GM18508 (cell line): Measurements from ENCODE around the gene BSG.

Experiments
- ATAC-seq: cut with Tn5 transposase; IDR thresholded peaks from one replicate; pipeline ENCODE4 v1.9.1; 2021; ENCODE audit warnings: moderate number of reproducible peaks; ENCODE audit not compliant: insufficient read depth, unreplicated experiment

Gene BSG

DNA sequence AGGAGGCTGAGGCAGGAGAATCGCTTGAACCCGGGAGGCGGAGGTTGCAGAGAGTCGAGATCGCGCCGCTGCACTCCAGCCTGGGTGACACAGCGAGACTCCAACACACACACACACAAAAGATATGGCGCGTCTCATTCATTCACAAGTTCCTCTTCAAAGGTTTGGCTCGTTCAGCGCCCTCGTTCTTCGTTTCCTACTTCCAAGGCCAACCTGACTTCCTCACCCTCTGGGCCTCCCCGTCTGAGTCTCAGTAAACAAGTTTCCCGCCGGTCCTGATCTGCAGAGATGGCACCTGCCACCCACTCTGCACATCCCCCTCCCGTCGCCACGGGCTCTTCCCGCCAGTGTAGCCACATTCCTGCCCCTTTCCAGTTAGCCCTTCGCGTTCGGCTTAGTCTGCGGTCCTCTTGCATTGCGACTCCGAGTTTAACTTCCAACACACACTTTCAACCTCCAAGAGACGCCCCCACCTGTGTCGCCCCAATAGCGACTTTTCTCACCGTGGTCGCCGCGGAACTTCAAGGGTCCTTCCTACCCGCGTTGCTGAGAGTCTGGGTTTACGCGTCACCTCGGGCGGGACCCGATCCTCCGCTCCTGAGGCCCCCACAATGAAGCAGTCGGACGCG, 1.3 kb upstream of the BSG start:
- no peak for ATAC-seq

DNA sequence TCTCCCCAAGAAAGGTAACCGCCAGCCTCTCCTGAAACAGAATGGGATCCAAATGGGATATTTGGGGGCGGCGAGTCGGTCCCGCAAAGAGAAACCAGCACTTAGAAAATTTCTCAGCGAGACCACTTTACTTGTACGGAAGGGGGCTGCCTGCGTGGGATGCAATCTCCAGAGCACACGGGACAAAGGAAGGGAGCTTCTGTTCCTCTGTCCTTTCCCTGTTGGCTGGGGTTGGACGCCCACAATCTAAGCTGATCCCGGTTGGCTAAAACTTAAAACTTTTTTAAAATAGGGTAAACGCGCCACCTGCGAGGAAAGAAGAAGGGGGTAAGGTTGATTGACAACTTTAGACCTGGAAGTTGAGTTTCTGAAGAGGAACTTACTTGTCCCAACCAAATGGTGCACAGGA, 826 bp upstream of the BSG start:
- no peak for ATAC-seq

DNA sequence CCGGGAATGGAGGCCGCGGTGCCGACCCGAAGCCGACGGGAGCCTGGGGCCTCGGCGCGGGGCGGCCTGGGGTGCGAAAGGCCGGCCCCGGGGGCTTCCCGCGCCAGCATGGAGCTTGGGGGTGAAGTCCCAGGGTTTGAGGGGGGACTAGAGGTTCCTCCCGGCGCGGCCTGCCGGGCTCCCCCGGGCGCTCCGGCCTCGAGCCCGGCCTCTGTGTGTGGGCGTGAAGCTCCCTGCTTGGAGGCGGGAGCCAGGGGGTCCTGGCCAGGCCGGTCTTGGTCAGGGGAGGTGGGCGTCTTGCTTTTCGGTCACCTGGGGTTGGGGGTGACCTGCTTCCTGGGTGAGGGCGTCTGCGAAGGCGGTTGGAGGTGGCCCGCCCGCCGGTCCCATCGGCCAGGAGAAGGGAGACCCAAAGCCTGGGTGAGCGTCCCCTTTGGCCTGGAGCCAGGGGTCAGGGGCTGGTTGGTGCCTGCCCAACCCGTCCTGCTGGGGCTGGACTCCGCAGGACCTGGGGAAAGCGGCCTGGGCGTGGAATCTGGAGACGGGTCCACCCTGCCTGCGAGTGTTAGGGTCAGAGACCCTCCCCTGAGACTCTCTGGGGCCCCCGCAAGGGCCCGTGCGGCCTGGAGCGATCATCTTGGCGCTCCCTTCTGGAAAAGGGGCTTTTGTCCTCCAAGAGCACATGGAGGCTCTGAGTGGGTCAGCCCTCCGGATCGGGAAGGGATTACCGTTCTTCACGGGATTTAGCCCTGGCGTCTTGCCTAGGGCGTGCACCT, 535 bp downstream of the BSG start:
- ATAC-seq, result peak; percentile 12

DNA sequence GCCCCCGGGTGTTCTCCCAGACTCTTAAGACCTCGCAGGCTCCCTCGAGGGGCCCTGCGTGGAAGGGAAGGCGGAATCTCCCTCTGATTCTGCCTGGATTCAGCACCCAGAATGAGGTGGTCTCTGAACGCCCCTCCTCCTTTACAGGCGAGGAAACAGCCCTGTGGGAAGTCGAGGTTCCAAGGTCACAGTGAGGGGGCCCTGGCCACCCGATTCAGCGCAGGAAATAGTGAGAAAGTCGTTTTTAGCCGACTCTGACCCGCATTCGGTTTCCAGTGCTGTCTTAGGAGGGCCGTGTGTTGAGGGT, 1.1 kb downstream of the BSG start:
- no peak for ATAC-seq

DNA sequence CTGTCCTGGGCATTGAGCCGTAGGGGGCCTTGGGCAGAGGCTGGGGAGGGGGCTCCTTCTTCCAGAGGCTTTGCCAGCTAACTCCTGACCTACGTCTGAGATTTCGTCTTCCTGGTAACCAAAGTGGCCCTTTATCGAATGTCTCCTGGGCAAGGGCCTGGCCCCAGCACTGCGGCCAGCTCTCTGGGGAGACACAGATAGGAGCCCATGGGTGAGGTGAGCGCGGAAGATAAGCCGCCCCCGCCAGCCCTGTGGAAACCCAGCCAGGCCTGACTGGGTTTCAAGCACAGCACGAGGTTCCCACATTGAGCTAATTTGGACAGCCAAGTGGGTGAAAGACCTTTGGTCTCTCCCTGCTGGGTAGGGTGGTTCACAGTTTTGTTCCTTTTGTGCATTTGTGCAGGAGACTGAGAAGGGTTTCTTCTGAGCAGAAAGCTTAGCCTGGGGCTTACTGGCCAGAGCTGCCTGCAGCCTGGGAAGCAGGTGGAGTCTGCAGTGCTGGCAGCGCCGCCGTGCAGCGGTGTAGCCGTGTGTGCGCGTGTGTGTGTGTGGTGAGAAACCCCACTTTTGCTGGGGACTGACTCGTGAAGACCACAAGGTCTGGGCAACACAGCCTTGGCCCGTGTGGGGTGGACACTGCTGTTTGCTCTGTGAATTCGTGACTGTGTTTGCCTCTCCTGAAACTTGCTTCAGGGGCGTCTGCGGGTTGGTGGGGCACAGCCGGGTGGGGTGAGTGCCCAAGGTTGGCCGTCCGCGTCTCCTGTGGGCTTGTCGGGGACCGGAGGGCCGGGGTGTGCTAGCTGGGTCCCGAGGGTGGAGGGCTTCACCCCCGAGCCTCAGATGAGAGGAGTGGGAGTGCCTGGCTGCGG, 2.5 kb downstream of the BSG start:
- no peak for ATAC-seq

DNA sequence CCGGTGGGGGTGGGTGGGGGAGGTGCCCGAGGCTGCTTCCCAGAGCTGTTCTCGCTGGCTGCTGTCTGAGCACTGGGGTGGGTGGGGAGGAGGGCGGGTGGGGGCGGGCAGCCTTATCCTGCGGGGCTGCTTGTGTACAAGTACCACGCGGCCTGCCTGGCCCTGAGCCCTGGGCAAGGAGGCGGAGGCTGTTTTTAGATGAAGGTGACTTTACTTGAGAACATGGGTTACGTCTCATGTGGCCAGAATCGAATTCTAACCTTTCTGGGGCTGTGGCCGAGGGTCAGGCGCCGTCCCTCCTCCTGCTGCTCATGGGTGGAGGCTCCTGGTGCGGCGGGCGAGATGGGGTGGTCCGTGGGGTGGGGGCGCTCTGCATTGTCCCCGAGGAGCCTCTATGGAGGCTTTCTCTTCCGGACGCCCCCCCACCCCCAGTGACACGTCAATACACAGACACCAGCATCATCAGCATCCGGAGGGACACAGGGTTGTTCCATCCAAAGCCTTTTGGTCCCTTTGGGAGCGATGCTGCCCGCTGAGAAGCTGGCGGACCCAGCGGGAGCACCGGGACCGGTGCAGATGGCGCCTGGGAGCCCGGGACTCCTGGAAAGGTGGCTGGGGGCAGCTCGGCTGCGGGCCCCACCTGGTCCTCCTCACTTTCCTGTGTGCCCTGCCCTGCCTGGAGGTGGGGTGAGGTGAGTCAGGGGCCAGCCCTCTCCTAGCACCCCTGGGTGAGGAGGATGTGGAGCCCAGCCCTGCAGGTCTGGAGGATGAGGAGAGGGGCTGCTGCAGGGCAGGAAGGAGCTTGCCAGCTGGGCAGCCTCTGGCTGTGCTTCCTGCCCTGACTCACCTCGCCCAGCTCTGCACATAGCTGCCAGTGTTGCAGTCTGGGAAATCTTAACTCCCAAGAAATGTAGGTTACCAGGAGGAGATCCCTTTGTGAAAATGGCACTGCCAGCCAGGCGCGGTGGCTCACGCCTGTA, 3.4 kb downstream of the BSG start:
- ATAC-seq, result no peak

DNA sequence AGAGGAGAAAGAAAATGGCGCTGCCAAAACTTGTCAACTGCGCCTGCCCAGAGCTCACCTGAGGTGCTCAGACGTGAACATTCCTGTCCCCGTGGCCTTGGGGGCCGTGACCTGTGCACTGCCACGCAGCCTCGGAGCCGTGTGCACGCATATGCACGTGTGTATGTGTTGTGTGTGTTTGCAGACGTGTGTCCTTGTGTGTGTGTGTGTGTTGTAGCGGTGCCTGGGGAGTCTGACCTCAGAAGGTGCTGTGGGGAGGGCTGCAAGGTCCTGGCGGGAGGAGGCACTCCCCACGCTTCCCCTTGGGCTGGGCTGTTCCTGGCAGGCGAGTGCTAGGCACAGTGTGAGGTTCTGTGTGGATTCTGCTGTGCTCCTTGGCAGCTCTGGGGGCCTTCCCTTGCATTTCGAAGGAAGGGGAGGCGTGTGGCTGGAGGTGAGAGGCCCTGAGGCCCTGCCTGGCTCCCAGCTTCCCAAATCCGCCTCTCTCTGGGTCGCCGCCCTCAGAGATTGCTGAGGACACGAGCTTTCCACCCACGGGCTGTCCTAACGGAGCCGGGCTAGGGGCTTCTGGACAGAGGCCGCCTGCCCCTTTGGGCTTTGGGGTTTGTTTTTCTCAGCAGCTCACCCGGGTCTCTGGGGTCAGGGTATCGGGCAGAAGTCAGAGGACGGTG, 4.5 kb downstream of the BSG start:
- no peak for ATAC-seq

DNA sequence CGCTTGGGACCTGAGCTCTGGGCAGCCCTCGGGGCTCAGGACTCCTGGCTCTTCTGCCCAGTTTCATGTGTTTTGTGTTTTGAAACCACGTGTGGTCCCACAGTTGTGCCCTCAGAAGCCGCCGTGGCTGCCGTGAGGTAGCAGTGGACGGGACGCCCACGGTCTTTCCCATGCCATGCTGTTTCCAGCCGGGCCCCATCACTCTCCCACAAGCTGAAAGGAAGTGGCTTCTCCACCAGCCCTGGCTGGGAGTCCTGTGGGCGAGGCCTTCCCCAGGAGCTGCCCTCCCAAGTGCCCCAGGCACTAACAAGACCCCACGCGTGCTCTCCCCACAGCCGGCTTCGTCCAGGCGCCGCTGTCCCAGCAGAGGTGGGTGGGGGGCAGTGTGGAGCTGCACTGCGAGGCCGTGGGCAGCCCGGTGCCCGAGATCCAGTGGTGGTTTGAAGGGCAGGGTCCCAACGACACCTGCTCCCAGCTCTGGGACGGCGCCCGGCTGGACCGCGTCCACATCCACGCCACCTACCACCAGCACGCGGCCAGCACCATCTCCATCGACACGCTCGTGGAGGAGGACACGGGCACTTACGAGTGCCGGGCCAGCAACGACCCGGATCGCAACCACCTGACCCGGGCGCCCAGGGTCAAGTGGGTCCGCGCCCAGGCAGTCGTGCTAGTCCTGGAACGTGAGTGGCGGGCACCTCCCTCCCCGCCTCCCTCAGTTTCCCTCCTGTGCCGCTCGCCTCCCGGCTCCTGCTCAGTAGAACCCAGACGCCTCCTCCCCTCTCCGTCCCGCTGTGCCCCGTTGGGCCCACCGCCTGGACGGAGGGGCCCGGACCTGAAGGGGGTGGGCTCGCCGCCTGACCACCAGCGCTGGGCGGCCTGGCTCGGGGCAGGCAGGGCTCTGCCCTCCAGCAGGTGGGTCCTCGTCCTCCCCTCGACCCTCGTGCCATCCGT, 5.3 kb downstream of the BSG start:
- ATAC-seq, result no peak

DNA sequence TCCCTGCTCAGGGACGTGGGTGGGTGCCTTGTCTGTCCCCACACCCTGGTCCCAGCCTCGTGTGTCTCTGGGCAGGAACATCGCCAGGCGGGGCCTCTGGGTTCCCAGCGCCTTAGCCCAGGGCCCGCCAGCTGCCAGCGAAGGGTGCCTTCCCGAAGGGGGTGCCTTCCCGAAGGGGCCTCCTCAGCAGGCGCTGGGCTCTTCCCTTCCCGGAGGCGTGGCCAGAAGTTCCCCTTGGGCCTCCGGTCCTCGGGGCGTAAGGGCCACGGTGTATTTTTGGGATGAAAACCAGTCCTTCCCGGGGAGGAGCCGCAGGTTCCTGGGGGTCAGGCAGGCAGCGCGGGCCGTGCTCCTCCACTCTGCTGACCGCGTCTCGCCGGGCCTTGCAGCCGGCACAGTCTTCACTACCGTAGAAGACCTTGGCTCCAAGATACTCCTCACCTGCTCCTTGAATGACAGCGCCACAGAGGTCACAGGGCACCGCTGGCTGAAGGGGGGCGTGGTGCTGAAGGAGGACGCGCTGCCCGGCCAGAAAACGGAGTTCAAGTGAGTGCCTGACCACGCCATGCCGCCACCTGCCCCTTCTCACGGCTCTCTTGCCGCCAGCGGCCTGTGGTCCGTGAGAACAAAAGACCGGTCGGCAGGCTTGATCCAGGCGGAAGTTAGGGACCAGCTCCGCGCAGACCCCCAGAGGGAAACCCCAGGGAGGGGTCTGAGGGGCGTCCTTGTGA, 6.9 kb downstream of the BSG start:
- no peak for ATAC-seq

DNA sequence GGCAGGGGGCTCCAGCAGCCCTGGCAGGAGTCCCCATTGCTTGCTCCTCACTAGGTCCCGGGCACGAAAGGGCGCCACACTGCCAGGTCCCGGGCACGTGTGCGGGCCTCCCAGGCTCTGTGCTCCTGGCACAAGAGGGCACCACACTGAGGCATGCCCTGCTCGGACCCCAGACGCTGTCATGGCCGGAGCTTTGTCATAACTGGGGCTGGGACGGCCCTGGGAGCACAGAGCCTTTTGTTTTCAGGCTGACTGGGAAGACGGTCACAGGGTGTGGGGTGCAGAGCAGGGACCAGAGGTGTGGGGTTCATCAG, 7.4 kb downstream of the BSG start:
- ATAC-seq, result no peak

DNA sequence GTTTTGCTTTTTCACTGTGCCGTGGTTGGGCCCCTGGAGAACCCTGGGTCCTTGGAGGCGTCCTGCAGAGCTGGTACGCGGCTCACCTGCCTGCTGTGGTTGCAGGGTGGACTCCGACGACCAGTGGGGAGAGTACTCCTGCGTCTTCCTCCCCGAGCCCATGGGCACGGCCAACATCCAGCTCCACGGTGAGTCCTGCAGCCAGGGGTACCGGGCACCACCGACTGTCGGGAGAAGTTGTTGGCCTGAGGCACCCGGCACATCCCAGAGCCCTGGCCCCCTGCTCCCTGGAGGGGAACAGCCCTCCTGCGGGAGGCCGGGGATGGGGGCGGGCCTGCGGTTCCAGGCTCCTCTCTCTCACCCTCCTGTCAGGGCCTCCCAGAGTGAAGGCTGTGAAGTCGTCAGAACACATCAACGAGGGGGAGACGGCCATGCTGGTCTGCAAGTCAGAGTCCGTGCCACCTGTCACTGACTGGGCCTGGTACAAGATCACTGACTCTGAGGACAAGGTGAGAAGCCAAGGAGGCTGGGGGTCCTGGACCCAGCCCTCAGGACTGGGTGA, 8.0 kb downstream of the BSG start:
- ATAC-seq, result no peak

DNA sequence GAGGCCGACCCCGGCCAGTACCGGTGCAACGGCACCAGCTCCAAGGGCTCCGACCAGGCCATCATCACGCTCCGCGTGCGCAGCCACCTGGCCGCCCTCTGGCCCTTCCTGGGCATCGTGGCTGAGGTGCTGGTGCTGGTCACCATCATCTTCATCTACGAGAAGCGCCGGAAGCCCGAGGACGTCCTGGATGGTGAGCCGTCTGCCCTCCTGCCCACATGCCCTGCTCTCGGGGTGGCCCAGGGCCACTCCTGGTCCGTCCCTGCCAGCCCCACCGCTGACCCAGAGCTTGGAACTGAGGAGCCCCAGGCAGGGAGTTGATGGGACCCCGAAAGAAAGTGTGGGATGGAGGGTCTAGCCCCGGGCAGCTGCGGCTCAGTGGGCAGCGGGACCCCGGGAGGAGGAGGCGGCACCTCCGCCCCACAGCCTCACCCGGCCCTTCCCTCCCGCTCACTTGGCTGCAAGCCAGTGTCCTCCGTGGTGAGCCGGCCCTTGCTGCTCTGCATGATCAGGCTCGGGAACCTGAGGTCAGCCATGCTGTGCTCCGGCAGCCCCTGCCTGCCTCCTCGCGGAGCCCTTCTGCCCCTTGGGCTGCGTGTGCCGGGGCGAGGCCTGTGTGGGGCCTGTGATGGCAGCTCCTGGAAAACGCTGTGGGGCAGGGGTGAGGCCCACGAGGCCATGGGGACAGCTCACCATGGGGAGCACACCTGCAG, 9.2 kb downstream of the BSG start:
- no peak for ATAC-seq

DNA sequence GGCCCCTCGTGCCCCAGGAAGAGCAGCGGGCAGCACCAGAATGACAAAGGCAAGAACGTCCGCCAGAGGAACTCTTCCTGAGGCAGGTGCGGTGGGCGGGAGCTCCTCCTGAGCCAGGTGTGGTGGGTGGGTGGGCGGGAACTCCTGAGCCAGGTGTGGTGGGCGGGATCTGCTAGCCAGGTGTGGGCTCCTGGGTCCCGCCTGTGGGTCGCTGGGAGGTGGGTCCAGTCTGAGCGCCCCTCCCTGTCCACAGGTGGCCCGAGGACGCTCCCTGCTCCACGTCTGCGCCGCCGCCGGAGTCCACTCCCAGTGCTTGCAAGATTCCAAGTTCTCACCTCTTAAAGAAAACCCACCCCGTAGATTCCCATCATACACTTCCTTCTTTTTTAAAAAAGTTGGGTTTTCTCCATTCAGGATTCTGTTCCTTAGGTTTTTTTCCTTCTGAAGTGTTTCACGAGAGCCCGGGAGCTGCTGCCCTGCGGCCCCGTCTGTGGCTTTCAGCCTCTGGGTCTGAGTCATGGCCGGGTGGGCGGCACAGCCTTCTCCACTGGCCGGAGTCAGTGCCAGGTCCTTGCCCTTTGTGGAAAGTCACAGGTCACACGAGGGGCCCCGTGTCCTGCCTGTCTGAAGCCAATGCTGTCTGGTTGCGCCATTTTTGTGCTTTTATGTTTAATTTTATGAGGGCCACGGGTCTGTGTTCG, 10.3 kb downstream of the BSG start:
- no peak for ATAC-seq

DNA sequence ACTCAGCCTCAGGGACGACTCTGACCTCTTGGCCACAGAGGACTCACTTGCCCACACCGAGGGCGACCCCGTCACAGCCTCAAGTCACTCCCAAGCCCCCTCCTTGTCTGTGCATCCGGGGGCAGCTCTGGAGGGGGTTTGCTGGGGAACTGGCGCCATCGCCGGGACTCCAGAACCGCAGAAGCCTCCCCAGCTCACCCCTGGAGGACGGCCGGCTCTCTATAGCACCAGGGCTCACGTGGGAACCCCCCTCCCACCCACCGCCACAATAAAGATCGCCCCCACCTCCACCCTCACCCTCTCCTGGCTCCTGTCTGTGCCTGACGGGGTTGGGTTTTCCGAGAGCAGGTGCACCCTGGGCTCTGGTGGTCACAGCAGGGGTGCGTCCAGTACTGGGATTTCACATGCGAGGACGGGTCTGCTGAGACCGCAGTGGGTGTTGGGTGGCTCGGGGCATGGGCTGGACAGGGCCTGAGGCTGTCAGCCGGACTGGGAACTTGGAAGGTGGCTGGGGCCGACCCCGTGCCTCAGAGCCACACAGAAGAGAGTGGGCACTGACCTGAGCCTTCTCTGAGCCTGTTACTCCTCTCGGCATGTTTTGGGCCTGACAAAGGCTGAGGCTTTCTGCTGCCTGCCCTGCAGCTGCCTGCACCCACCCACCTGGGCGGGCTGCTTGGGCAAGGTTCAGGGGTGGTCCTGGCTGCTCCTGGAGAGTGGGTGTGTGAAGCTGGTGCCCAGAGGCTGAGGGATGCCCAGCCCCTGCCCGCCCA, 11.0 kb downstream of the BSG start:
- ATAC-seq, result no peak

DNA sequence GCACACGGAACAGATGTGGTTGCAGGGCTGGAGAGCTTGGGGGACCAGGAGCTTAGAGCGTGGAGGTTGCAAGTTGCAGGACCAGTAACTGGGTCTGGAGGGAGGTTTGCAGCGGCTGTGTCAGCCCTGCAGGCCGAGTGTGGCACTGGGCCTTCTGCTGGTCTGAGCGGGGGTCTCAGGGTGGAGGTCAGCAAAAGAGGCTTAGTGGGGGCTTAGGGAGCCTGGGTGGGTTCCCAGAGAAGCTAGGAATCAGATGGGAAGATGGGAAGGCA, 11.5 kb downstream of the BSG start:
- ATAC-seq, result no peak
